HG03521 (cell line): ENCODE measurements around the gene ZNF543.

ENCODE experiments used
- ATAC-seq: cut with Tn5 transposase; IDR thresholded peaks from one replicate; pipeline ENCODE4 v1.9.1; 2021; ENCODE audit warnings: mild to moderate bottlenecking, moderate library complexity; ENCODE audit not compliant: unreplicated experiment

The ZNF543 gene

GRCh38 chr19:57377498-57378146 lies 57.4 kb downstream of the ZNF543 start:
- no peak for ATAC-seq
